Thoracic aorta (tissue), 2 donors: ENCODE measurements around the gene TRAPPC2. TPM values are rescaled to one million over a fixed set of nuclear protein-coding genes. Genes with fewer than 3 reads are reported as not detected.

Experiments
- ATAC-seq: fragments of 150-250 bp; one replicate; pipeline ENCODE4 v1.8.0; 2017; ENCODE audit warnings: low read depth; ENCODE audit not compliant: insufficient number of reproducible peaks, low FRiP score
- DNase-seq: peaks from one replicate; pipeline ENCODE4 v3.0.0-alpha.2; 2020; ENCODE audit warnings: low spot score
- H3K27ac ChIP-seq, 2 donors: fragments of 200-600 bp; sonication (generic); 1 replicate in 1 of 2; 2 replicates in 1 of 2; pipeline ENCODE4 v1.5.1; 2016; ENCODE audit warnings: mild to moderate bottlenecking in 2 of 2, moderate library complexity in 2 of 2
- H3K27me3 ChIP-seq: fragments of 200-600 bp; sonication (generic); replicated peaks from 2 replicates; pipeline ENCODE4 v1.6.0; 2016; ENCODE audit warnings: mild to moderate bottlenecking; ENCODE audit not compliant: insufficient read depth
- H3K36me3 ChIP-seq: fragments of 200-600 bp; sonication (generic); one replicate; pipeline ENCODE4 v1.5.1; 2016
- H3K4me1 ChIP-seq, 2 donors: fragments of 200-600 bp; sonication (generic); 1 replicate in 1 of 2; 2 replicates in 1 of 2; pipeline versions ENCODE4 v1.5.1 to v1.6.0; 2016; ENCODE audit warnings: low read depth in 2 of 2, mild to moderate bottlenecking in 1 of 2; ENCODE audit not compliant: control insufficient read depth in 1 of 2
- H3K4me3 ChIP-seq: fragments of 200-600 bp; sonication (generic); 2 replicates; pipeline ENCODE4 v1.5.1; 2016; ENCODE audit warnings: mild to moderate bottlenecking
- H3K9me3 ChIP-seq: fragments of 200-600 bp; sonication (generic); 2 replicates; pipeline ENCODE4 v1.5.1; 2016
- total RNA-seq, 2 donors: library from RNA; depleted of rRNA; stranded (reverse); fragments of >200 nt; gene quantifications; one replicate each; pipeline versions ENCODE4 v1.1.0 to v1.2.3, GENCODE V29; 2016
- TF ChIP-seq, protein P1 (sequence below): fragments of 200-600 bp; sonication (generic); IDR thresholded peaks from one replicate; pipeline ENCODE4 v1.5.1; 2019; ENCODE audit warnings: antibody characterized with exemption

TRAPPC2 gene
- total RNA-seq, 2 donors from 2014 or later = 15.0 to 24.2 TPM

- Histone ChIP-seq H3K4me3 (no peak overlapping the region), H3K27ac (peak overlapping the region in 1 of 2 donors; percentile 5), H3K36me3 (no peaks in the 10 kb centered on the region), H3K4me1 (peaks cover 32 to 53% of the 10 kb centered on the region in 2 donors), H3K27me3 (no peaks in the 10 kb centered on the region), H3K9me3 (no peaks in the 10 kb centered on the region)
- TF ChIP-seq, protein P1, sequence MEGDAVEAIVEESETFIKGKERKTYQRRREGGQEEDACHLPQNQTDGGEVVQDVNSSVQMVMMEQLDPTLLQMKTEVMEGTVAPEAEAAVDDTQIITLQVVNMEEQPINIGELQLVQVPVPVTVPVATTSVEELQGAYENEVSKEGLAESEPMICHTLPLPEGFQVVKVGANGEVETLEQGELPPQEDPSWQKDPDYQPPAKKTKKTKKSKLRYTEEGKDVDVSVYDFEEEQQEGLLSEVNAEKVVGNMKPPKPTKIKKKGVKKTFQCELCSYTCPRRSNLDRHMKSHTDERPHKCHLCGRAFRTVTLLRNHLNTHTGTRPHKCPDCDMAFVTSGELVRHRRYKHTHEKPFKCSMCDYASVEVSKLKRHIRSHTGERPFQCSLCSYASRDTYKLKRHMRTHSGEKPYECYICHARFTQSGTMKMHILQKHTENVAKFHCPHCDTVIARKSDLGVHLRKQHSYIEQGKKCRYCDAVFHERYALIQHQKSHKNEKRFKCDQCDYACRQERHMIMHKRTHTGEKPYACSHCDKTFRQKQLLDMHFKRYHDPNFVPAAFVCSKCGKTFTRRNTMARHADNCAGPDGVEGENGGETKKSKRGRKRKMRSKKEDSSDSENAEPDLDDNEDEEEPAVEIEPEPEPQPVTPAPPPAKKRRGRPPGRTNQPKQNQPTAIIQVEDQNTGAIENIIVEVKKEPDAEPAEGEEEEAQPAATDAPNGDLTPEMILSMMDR = no peak
- no peak for ATAC-seq
- DNase-seq = no peak
Measured at GRCh38 chrX:13694983-13695382, 39.4 kb downstream of the TRAPPC2 start.

GRCh38 chrX:13694359-13694758 is 40.1 kb downstream of the TRAPPC2 start:
- H3K4me1 ChIP-seq = peaks cover 31 to 49% of the 10 kb centered on the region in 2 donors
- ATAC-seq (no peak), DNase-seq (no peak)
- peak overlapping the region in 1 of 2 donors; percentile 5 for H3K27ac ChIP-seq
- H3K36me3 ChIP-seq = no peaks in the 10 kb centered on the region
- no peaks in the 10 kb centered on the region for H3K9me3 ChIP-seq
- TF ChIP-seq, protein P1 = no peak
- H3K27me3 ChIP-seq = no peaks in the 10 kb centered on the region
- H3K4me3 ChIP-seq = no peak overlapping the region

- peak overlapping the region in 1 of 2 donors; percentile 12 for H3K27ac ChIP-seq
- no peak for DNase-seq
- no peaks in the 10 kb centered on the region for H3K9me3 ChIP-seq
- H3K4me1 ChIP-seq = peaks cover 22 to 40% of the 10 kb centered on the region in 2 donors
- TF ChIP-seq, protein P1 = no peak
- H3K36me3 ChIP-seq = no peaks in the 10 kb centered on the region
- ATAC-seq = no peak
- H3K4me3 ChIP-seq = no peak overlapping the region
- H3K27me3 ChIP-seq = no peaks in the 10 kb centered on the region
Measured at GRCh38 chrX:13693341-13693961, 41.0 kb downstream of the TRAPPC2 start.

DNA sequence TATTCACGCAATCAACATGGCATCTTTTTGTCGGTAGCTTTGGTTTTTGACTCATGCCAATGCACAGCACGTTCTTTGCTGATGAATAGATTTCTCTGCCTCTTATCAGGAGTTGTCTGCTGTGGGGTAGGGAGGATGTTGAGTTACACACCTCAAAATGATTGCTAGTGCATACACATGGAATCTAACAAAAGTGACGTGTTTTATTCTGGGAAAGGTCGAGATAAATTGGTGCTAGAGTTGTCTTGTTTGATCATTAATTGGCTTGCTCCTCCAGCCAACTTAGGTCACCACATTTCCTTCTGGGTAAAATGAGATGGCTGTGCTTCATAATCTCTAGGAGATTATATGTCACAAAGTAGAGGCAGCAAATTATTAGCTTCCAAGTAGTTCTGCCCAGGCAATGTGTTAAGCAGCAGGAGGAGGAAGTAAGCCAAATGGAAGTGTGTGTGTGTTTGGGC is 41.6 kb downstream of the TRAPPC2 start:
- Histone ChIP-seq H3K36me3 (no peaks in the 10 kb centered on the region), H3K27ac (peak overlapping the region in 1 of 2 donors; percentile 12)
- ATAC-seq = no peak

GRCh38 chrX:13691841-13692371 is 42.5 kb downstream of the TRAPPC2 start:
- no peak overlapping the region for H3K4me3 ChIP-seq
- no peak for DNase-seq
- no peak overlapping the region for H3K27ac ChIP-seq
- H3K9me3 ChIP-seq = no peaks in the 10 kb centered on the region
- H3K36me3 ChIP-seq = no peaks in the 10 kb centered on the region
- TF ChIP-seq, protein P1 = no peak
- ATAC-seq = no peak
- H3K4me1 ChIP-seq = peaks cover 20 to 37% of the 10 kb centered on the region in 2 donors
- H3K27me3 ChIP-seq = no peaks in the 10 kb centered on the region

More for the DNA sequence above, 41.6 kb downstream of the TRAPPC2 start:
- DNase-seq = no peak
- no peaks in the 10 kb centered on the region for H3K27me3 ChIP-seq
- H3K4me1 ChIP-seq = peaks cover 20 to 37% of the 10 kb centered on the region in 2 donors
- no peak overlapping the region for H3K4me3 ChIP-seq
- H3K9me3 ChIP-seq = no peaks in the 10 kb centered on the region
- TF ChIP-seq, protein P1 = no peak
